T-helper 2 cell treated with Interferon-gamma antibody and Interleukin-4, amounts not matched to agents 5 μg/mL and 100 μg/mL, for 36 hours (primary cell): ENCODE results near the gene MAZ.
A peak's percentile ranks its signal among the peaks of the same experiment; 100 is the strongest.
"Not testable (repeated sequence)": the region's sequence is repeated elsewhere in the genome, so short reads cannot be mapped to it uniquely, and the experiment has no call there.

Experiments used
- DNase-seq: peaks from one replicate; pipeline ENCODE4 v3.0.0; 2021; ENCODE audit warnings: low spot score
- H3K27ac Mint-ChIP-seq: one replicate; pipeline ENCODE4 v1.8.0; 2021; ENCODE audit warnings: mild to moderate bottlenecking, mixed read lengths
- H3K27me3 Mint-ChIP-seq: one replicate; pipeline ENCODE4 v1.8.0; 2021; ENCODE audit warnings: low read depth, mixed read lengths
- H3K36me3 Mint-ChIP-seq: one replicate; pipeline ENCODE4 v1.8.0; 2021; ENCODE audit warnings: low read depth, mixed read lengths
- H3K4me1 Mint-ChIP-seq: one replicate; pipeline ENCODE4 v1.8.0; 2021; ENCODE audit warnings: low read depth, mixed read lengths
- H3K4me3 Mint-ChIP-seq: one replicate; pipeline ENCODE4 v1.8.0; 2022; ENCODE audit warnings: mild to moderate bottlenecking, moderate library complexity, mixed read lengths
- H3K9me3 Mint-ChIP-seq: one replicate; pipeline ENCODE4 v1.8.0; 2021; ENCODE audit warnings: mixed read lengths

MAZ gene

GRCh38 chr16:29818082-29818481 lies 11.8 kb downstream of the MAZ start:
- Mint-ChIP-seq H3K27ac (peak overlapping the region; percentile 79), H3K4me1 (peaks cover 41% of the 10 kb centered on the region), H3K4me3 (peak overlapping the region; percentile 98), H3K36me3 (peaks cover 43% of the 10 kb centered on the region), H3K9me3 (no peaks in the 10 kb centered on the region), H3K27me3 (peaks cover 2% of the 10 kb centered on the region)
- DNase-seq: no peak

DNA sequence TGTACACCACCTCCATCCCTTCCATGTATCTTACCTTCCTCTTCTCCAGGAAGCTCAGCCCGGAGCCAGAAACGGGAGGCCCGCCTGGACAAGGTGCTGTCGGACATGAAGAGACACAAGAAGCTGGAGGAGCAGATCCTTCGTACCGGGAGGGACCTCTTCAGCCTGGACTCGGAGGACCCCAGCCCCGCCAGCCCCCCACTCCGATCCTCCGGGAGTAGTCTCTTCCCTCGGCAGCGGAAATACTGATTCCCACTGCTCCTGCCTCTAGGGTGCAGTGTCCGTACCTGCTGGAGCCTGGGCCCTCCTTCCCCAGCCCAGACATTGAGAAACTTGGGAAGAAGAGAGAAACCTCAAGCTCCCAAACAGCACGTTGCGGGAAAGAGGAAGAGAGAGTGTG lies 13.2 kb downstream of the MAZ start:
- DNase-seq: no peak
- Mint-ChIP-seq H3K4me3 (peak overlapping the region; percentile 98), H3K4me1 (peaks cover 40% of the 10 kb centered on the region), H3K9me3 (no peaks in the 10 kb centered on the region), H3K27ac (peak overlapping the region; percentile 88), H3K27me3 (no peaks in the 10 kb centered on the region), H3K36me3 (peaks cover 45% of the 10 kb centered on the region)

- no peaks in the 10 kb centered on the region for H3K9me3 Mint-ChIP-seq
- DNase-seq: peak; percentile 60
- no peaks in the 10 kb centered on the region for H3K27me3 Mint-ChIP-seq
- peaks cover 37% of the 10 kb centered on the region for H3K4me1 Mint-ChIP-seq
- H3K27ac Mint-ChIP-seq: peak within 1 kb of the TSS; percentile 88
- peaks cover 48% of the 10 kb centered on the region for H3K36me3 Mint-ChIP-seq
- peak within 1 kb of the TSS; percentile 98 for H3K4me3 Mint-ChIP-seq
Observed at GRCh38 chr16:29820271-29820701, 14.0 kb downstream of the MAZ start, which contains the start of gene MVP. MVP (plus strand) TSS chr16:29820462; CDS start chr16:29830550, 10,088 bp downstream.

- Mint-ChIP-seq H3K27me3 (no peaks in the 10 kb centered on the region), H3K4me1 (peaks cover 38% of the 10 kb centered on the region), H3K9me3 (no peaks in the 10 kb centered on the region), H3K27ac (peak overlapping the region; percentile 88), H3K36me3 (peaks cover 49% of the 10 kb centered on the region), H3K4me3 (peak overlapping the region; percentile 98)
- peak; percentile 41 for DNase-seq
Observed at GRCh38 chr16:29820730-29821642, 14.7 kb downstream of the MAZ start.

GRCh38 chr16:29821643-29822115 lies 15.3 kb downstream of the MAZ start:
- Mint-ChIP-seq H3K4me3 (peak overlapping the region; percentile 98), H3K36me3 (peaks cover 48% of the 10 kb centered on the region), H3K9me3 (no peaks in the 10 kb centered on the region)

GRCh38 chr16:29824589-29825144 lies 18.3 kb downstream of the MAZ start:
- peak overlapping the region; percentile 58 for H3K4me3 Mint-ChIP-seq
- no peaks in the 10 kb centered on the region for H3K9me3 Mint-ChIP-seq
- peaks cover 35% of the 10 kb centered on the region for H3K4me1 Mint-ChIP-seq
- no peaks in the 10 kb centered on the region for H3K27me3 Mint-ChIP-seq
- H3K36me3 Mint-ChIP-seq: peaks cover 35% of the 10 kb centered on the region
- DNase-seq: no peak
- peak overlapping the region; percentile 81 for H3K27ac Mint-ChIP-seq

More at GRCh38 chr16:29821643-29822115, 15.3 kb downstream of the MAZ start:
- no peak for DNase-seq
- H3K4me1 Mint-ChIP-seq: peaks cover 43% of the 10 kb centered on the region
- peak overlapping the region; percentile 88 for H3K27ac Mint-ChIP-seq
- no peaks in the 10 kb centered on the region for H3K27me3 Mint-ChIP-seq

- peak; percentile 72 for DNase-seq
- Mint-ChIP-seq H3K4me3 (peak overlapping the region; percentile 58), H3K27me3 (no peaks in the 10 kb centered on the region), H3K27ac (peak overlapping the region; percentile 81), H3K9me3 (no peaks in the 10 kb centered on the region), H3K36me3 (peaks cover 33% of the 10 kb centered on the region), H3K4me1 (peaks cover 30% of the 10 kb centered on the region)
Observed at GRCh38 chr16:29825145-29826044, 19.1 kb downstream of the MAZ start.

- H3K36me3 Mint-ChIP-seq: peaks cover 31% of the 10 kb centered on the region
- peak overlapping the region; percentile 78 for H3K4me3 Mint-ChIP-seq
- DNase-seq: no peak
- H3K4me1 Mint-ChIP-seq: peaks cover 30% of the 10 kb centered on the region
- H3K27ac Mint-ChIP-seq: peak overlapping the region; percentile 91
- H3K9me3 Mint-ChIP-seq: no peaks in the 10 kb centered on the region
- H3K27me3 Mint-ChIP-seq: no peaks in the 10 kb centered on the region
Observed at GRCh38 chr16:29826342-29826695, 20.0 kb downstream of the MAZ start.

- H3K4me3 Mint-ChIP-seq: no peak overlapping the region
- H3K27me3 Mint-ChIP-seq: no peaks in the 10 kb centered on the region
- H3K9me3 Mint-ChIP-seq: no peaks in the 10 kb centered on the region
- H3K36me3 Mint-ChIP-seq: peaks cover 38% of the 10 kb centered on the region
- no peak for DNase-seq
- H3K4me1 Mint-ChIP-seq: peaks cover 17% of the 10 kb centered on the region
- no peak overlapping the region for H3K27ac Mint-ChIP-seq
Observed at GRCh38 chr16:29830774-29831173, 24.4 kb downstream of the MAZ start.

DNA sequence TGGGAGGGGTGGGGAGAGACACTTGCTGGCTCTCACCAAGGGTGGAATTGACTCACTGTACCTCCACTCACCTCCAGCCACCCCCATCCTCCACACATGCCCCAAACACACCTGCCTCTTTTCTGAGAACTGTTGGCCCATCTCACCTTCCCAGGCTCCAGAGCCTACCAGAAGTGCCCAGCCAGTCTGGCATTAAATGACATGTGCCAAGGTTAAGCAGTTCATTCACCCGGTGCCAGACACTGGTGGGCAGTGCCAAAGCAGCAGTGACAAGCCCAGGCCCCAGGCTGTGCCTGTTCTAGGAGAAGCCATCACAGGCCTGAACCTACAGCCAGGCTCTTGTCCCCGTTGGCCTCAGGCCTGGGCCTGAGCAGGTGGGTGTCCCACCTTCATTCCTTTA lies 25.2 kb downstream of the MAZ start:
- Mint-ChIP-seq H3K4me1 (peaks cover 10% of the 10 kb centered on the region), H3K27me3 (no peaks in the 10 kb centered on the region), H3K36me3 (peaks cover 41% of the 10 kb centered on the region), H3K9me3 (no peaks in the 10 kb centered on the region), H3K4me3 (no peak overlapping the region), H3K27ac (no peak overlapping the region)
- DNase-seq: no peak

DNA sequence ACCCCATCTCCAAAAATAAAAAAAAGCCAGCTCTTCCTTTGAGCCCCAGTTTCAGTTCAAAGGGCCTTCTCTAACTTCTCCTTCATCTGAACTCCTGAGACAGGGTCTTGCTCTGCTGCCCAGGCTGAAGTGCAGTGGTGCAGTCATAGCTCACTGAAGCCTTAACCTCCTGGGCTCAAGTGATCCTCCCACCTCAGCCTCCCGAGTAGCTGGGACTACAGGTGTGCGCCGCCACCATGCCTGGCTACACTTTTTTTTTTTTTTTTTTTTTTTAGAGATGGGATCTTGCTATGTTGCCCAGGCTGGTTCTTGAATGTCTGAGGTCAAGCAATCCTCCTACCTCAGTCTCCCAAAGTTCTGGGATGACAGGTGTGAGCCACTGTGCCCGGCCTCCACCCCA lies 26.9 kb downstream of the MAZ start:
- H3K27ac Mint-ChIP-seq, H3K4me3 Mint-ChIP-seq, H3K4me1 Mint-ChIP-seq, DNase-seq, H3K27me3 Mint-ChIP-seq, H3K9me3 Mint-ChIP-seq: not testable (repeated sequence)
- peaks cover 44% of the 10 kb centered on the region for H3K36me3 Mint-ChIP-seq

DNA sequence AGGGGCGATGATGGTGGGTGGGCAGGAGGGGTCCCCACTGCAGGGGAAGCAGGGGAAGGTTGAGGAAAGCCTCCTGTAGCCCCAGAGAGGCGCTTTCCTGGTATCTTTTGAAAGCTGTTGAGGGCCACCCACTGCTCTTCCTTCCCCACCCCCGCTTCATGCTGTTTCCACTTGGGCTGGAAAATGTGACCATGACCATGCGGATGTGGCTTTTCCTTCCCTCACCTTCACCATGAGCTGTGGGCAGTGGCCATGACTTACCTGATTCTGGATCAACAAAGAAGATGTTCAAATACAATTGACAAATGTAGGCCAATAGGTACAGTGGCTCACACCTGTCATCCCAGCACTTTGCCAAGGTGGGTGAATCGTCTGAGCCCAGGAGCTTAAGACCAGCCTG lies 27.8 kb downstream of the MAZ start:
- no peak for DNase-seq
- Mint-ChIP-seq H3K4me3 (no peak overlapping the region), H3K9me3 (no peaks in the 10 kb centered on the region), H3K27ac (no peak overlapping the region), H3K27me3 (no peaks in the 10 kb centered on the region), H3K36me3 (peaks cover 44% of the 10 kb centered on the region), H3K4me1 (no peaks in the 10 kb centered on the region)

DNA sequence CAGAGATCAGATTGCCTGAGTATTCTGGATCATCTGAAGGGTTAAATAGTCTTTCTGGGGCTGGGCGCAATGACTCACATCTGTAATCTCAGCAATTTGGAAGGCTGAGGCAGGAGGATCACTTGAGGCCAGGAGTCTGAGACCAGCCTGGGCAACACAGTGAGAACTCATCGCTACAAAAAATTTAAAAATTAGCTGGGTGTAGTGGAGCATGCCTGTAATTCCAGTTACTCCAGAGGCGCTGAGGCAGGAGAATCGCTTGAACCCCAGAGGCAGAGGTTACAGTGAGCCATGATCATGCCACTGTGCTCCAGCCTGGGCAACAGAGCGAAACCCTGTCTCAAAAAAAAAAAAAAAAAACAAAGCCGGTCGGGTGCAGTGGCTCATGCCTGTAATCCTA lies 29.6 kb downstream of the MAZ start:
- Mint-ChIP-seq H3K27ac (no peak overlapping the region), H3K9me3 (no peaks in the 10 kb centered on the region), H3K36me3 (peaks cover 44% of the 10 kb centered on the region)

More for the DNA sequence above, 29.6 kb downstream of the MAZ start:
- DNase-seq: no peak
- Mint-ChIP-seq H3K27me3 (no peaks in the 10 kb centered on the region), H3K4me1 (no peaks in the 10 kb centered on the region), H3K4me3 (no peak overlapping the region)
